AG04449 (cell line): ENCODE results near the gene ANAPC1.
"Not testable (repeated sequence)": the region's sequence is repeated elsewhere in the genome, so short reads cannot be mapped to it uniquely, and the experiment has no call there.

Source experiments
- CTCF ChIA-PET: fragments of 350-600 bp; formaldehyde crosslinking; extraction: SDS; loops from one replicate; lab custom pipeline; 2021; ENCODE audit warnings: antibody characterized with exemption; lab: Yijun Ruan, JAX
- POLR2A ChIA-PET: fragments of 400-600, 350-600 bp; formaldehyde crosslinking; extraction: SDS; loops from one replicate; lab custom pipeline; 2020; ENCODE audit warnings: antibody characterized with exemption, inconsistent platforms; lab: Yijun Ruan, JAX
- DNase-seq: peaks from one replicate; pipeline ENCODE4 v3.0.0-alpha.2; 2010; ENCODE audit warnings: low read depth, low spot score
- H3K4me3 ChIP-seq: 2 replicates; pipeline ENCODE4 v1.5.1; 2011; ENCODE audit warnings: low read depth, mild to moderate bottlenecking, control low read depth, low read length
- CTCF ChIP-seq: IDR thresholded peaks from one replicate; pipeline ENCODE4 v1.5.1; 2011; ENCODE audit warnings: mild to moderate bottlenecking, moderate library complexity, low read length, control low read depth, inconsistent platforms; ENCODE audit not compliant: insufficient read depth; ENCODE audit errors: missing control alignments

ANAPC1 gene

GRCh38 chr2:111910609-111911277 lies 26.8 kb upstream of the ANAPC1 start:
- TF ChIP-seq CTCF: no peak
- DNase-seq: no peak
- H3K4me3 ChIP-seq: no peak overlapping the region
- ChIA-PET POLR2A (no interaction called here), CTCF (interaction anchor here (1.4 kb wide), 1 partner anchor 21 kb away, joined by 5 read pairs; no protein-coding TSS in a partner anchor)

GRCh38 chr2:111909997-111910396 lies 26.0 kb upstream of the ANAPC1 start:
- H3K4me3 ChIP-seq, DNase-seq, POLR2A ChIA-PET: not testable (repeated sequence)
- CTCF ChIA-PET: interaction anchor here (1.4 kb wide), 2 partner anchors 12 to 20 kb away, joined by 3 to 5 read pairs; no protein-coding TSS in a partner anchor

- ChIA-PET CTCF (interaction anchor here (1.4 kb wide), 1 partner anchor 11 kb away, joined by 3 read pairs; no protein-coding TSS in a partner anchor), POLR2A (no interaction called here)
- no peak overlapping the region for H3K4me3 ChIP-seq
- no peak for TF ChIP-seq CTCF
- DNase-seq: no peak
These were observed 25.1 kb upstream of the ANAPC1 start for GRCh38 chr2:111909079-111909478.

DNA sequence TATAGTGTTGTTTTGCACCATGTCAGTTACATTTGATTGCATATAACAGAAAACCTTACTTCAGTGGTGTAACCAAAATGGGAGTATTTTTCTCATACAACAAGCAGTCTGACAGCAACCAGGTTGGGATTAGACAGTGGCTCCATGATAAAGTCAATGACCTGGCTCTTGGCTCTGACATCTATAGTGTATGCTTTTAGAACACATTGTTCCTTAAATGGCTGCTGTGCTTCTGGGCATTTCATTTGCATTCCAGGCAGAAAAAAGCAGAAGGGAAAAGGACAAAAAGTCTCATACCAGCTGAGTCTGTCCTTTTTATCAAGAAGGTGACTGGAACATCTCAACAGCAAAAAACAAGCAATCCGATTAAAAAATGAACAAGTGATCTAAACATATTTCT lies 24.6 kb upstream of the ANAPC1 start:
- ChIA-PET CTCF (interaction anchor here (0.8 to 1.4 kb wide), 2 partner anchors 9 to 11 kb away, joined by 3 read pairs; no protein-coding TSS in a partner anchor), POLR2A (no interaction called here)
- no peak for DNase-seq
- TF ChIP-seq CTCF: no peak
- no peak overlapping the region for H3K4me3 ChIP-seq

GRCh38 chr2:111905990-111906735 lies 22.2 kb upstream of the ANAPC1 start:
- no peak for DNase-seq
- ChIA-PET POLR2A (no interaction called here), CTCF (interaction anchor here (1.2 kb wide), 1 partner anchor 142 kb away, joined by 4 read pairs; no protein-coding TSS in a partner anchor)
- no peak overlapping the region for H3K4me3 ChIP-seq
- no peak for TF ChIP-seq CTCF

- H3K4me3 ChIP-seq, CTCF ChIA-PET, POLR2A ChIA-PET, DNase-seq: not testable (repeated sequence)
These were observed 21.5 kb upstream of the ANAPC1 start for GRCh38 chr2:111905475-111905869.

GRCh38 chr2:111904726-111905474 lies 20.9 kb upstream of the ANAPC1 start:
- no peak for DNase-seq
- no peak overlapping the region for H3K4me3 ChIP-seq
- CTCF ChIA-PET: interaction anchor here (1.4 kb wide), 1 partner anchor 50 kb away, joined by 3 read pairs; no protein-coding TSS in a partner anchor
- no peak for TF ChIP-seq CTCF
- POLR2A ChIA-PET: no interaction called here
